Inflammatory macrophage treated with lipopolysaccharide for 1 hour (primary cell): Measurements from ENCODE around the gene TNIP1.

ENCODE experiments used
- DNase-seq, 2 donors: peaks; one replicate each; pipeline ENCODE4 v3.0.0-alpha.2; 2020 to 2022

TNIP1 gene

GRCh38 chr5:151082282-151082902, 1.6 kb upstream of the TNIP1 start:
- peak in 1 of 2 donors; percentile 50 for DNase-seq

- peak; percentile 81 to 82 for DNase-seq
These were observed 822 bp upstream of the TNIP1 start for GRCh38 chr5:151081431-151082281.

- peak; percentile 80 to 92 for DNase-seq
These were observed 809 bp downstream of the TNIP1 start for GRCh38 chr5:151079838-151080612.

GRCh38 chr5:151078490-151079262, 2.2 kb downstream of the TNIP1 start:
- DNase-seq, result no peak

GRCh38 chr5:151077967-151078366, 2.9 kb downstream of the TNIP1 start:
- no peak for DNase-seq

- no peak for DNase-seq
These were observed 3.4 kb downstream of the TNIP1 start for GRCh38 chr5:151077419-151077818.

- no peak for DNase-seq
These were observed 4.2 kb downstream of the TNIP1 start for GRCh38 chr5:151076616-151077015.

- peak; percentile 66 to 89 for DNase-seq
These were observed 5.0 kb downstream of the TNIP1 start for GRCh38 chr5:151075698-151076331.

- no peak for DNase-seq
These were observed 6.3 kb downstream of the TNIP1 start for GRCh38 chr5:151074557-151074956.

- DNase-seq, result no peak
These were observed 7.6 kb downstream of the TNIP1 start for GRCh38 chr5:151073280-151073679.

- no peak for DNase-seq
These were observed 8.2 kb downstream of the TNIP1 start for GRCh38 chr5:151072630-151073025.

GRCh38 chr5:151071848-151072629, 8.8 kb downstream of the TNIP1 start:
- DNase-seq, result no peak

GRCh38 chr5:151071021-151071420, 9.8 kb downstream of the TNIP1 start:
- no peak for DNase-seq

- no peak for DNase-seq
These were observed 10.4 kb downstream of the TNIP1 start for GRCh38 chr5:151070449-151070848.

- no peak for DNase-seq
These were observed 12.2 kb downstream of the TNIP1 start for GRCh38 chr5:151068433-151069197.

GRCh38 chr5:151067632-151068432, 13.0 kb downstream of the TNIP1 start:
- DNase-seq, result peak; percentile 72 to 91

GRCh38 chr5:151066920-151067319, 13.9 kb downstream of the TNIP1 start:
- DNase-seq, result no peak

- DNase-seq, result no peak
These were observed 15.2 kb downstream of the TNIP1 start for GRCh38 chr5:151065609-151066008.

GRCh38 chr5:151064916-151065499, 15.8 kb downstream of the TNIP1 start:
- DNase-seq, result no peak
